Mammary microvascular endothelial cell (primary cell): ENCODE results near the gene ZNF772. TPM values are rescaled to one million over a fixed set of nuclear protein-coding genes. Genes with fewer than 3 reads are reported as not detected.

ENCODE experiments used
- total RNA-seq: library from RNA; depleted of rRNA; stranded (reverse); fragments of >200 nt; gene quantifications from 2 replicates; pipeline ENCODE4 v1.2.3, GENCODE V29; 2015

Gene ZNF772
- total RNA-seq = 10.5 and 15.0 TPM in 2 replicates

GRCh38 chr19:57477191-57478008, at the start of gene ZNF772:
ZNF772 (minus strand) TSS chr19:57477566; CDS start chr19:57477309, 257 bp downstream.

GRCh38 chr19:57499680-57500395, 22.5 kb upstream of the ZNF772 start, which contains the start of gene ZNF773:
ZNF773 (plus strand) TSS chr19:57499938; CDS start chr19:57500081, 143 bp downstream.

GRCh38 chr19:57487477-57488298, 10.3 kb upstream of the ZNF772 start, which contains the start of gene ZNF419:
ZNF419 (plus strand) TSS chr19:57487750; CDS start chr19:57487951, 201 bp downstream.

GRCh38 chr19:57435062-57435978, 42.0 kb downstream of the ZNF772 start, which contains the start of gene ZNF749:
ZNF749 (plus strand) TSS chr19:57435325; CDS start chr19:57435579, 254 bp downstream.

Other genes with a start within 250 kb of the ZNF772 start
- gene AURKC, start 246.5 kb downstream of the ZNF772 start, total RNA-seq = 0.15 and 1.6 TPM in 2 replicates
- gene ZNF805, start 236.9 kb downstream of the ZNF772 start, total RNA-seq = 5.0 and 5.3 TPM in 2 replicates
- gene ZNF460, start 197.1 kb downstream of the ZNF772 start, total RNA-seq = 12.3 and 15.7 TPM in 2 replicates
- gene ZNF543, start 157.1 kb downstream of the ZNF772 start, total RNA-seq = 3.6 and 4.7 TPM in 2 replicates
- gene ZNF304, start 126.3 kb downstream of the ZNF772 start, total RNA-seq = 4.3 TPM in 2 replicates
- gene TRAPPC2B, start 114.0 kb downstream of the ZNF772 start, total RNA-seq = 21.3 and 23.6 TPM in 2 replicates
- gene ZNF547, start 114.0 kb downstream of the ZNF772 start, total RNA-seq = 0.53 and 1.6 TPM in 2 replicates
- 5.0 and 6.9 TPM in 2 replicates for gene ZNF548, start 87.7 kb downstream of the ZNF772 start, total RNA-seq
- 3.2 and 3.5 TPM in 2 replicates for gene ZNF17, start 66.4 kb downstream of the ZNF772 start, total RNA-seq
- gene ZNF749, start 42.2 kb downstream of the ZNF772 start, total RNA-seq = 3.1 and 11.3 TPM in 2 replicates
- not detected in 2 replicates for gene VN1R1, start 20.4 kb downstream of the ZNF772 start, total RNA-seq
- gene ZNF419, start 10.2 kb upstream of the ZNF772 start, total RNA-seq = 4.2 and 9.5 TPM in 2 replicates
- gene ZNF773, start 22.4 kb upstream of the ZNF772 start, total RNA-seq = 1.7 and 5.9 TPM in 2 replicates
- 0.93 and 1.6 TPM in 2 replicates for gene ZNF549, start 49.8 kb upstream of the ZNF772 start, total RNA-seq
- 2.5 and 4.1 TPM in 2 replicates for gene ZNF550, start 82.3 kb upstream of the ZNF772 start, total RNA-seq
- gene ZNF416, start 101.3 kb upstream of the ZNF772 start, total RNA-seq = 2.9 and 3.0 TPM in 2 replicates
- 2.8 and 3.2 TPM in 2 replicates for gene ZIK1, start 106.6 kb upstream of the ZNF772 start, total RNA-seq
- gene ZNF530, start 122.3 kb upstream of the ZNF772 start, total RNA-seq = 4.1 and 7.9 TPM in 2 replicates
- 7.3 and 8.6 TPM in 2 replicates for gene ZNF134, start 136.7 kb upstream of the ZNF772 start, total RNA-seq
- 4.4 and 6.1 TPM in 2 replicates for gene ZNF211, start 155.6 kb upstream of the ZNF772 start, total RNA-seq
- not detected in 2 replicates for gene ZSCAN4, start 191.4 kb upstream of the ZNF772 start, total RNA-seq
- gene ZNF551, start 204.4 kb upstream of the ZNF772 start, total RNA-seq = 4.1 and 5.2 TPM in 2 replicates
- 0.33 and 0.34 TPM in 2 replicates for gene ZNF154, start 231.6 kb upstream of the ZNF772 start, total RNA-seq